G401 (cell line): ENCODE results near the gene SUSD1. TPM values are rescaled to one million over a fixed set of nuclear protein-coding genes. Genes with fewer than 3 reads are reported as not detected.
"Not testable (repeated sequence)": the region's sequence is repeated elsewhere in the genome, so short reads cannot be mapped to it uniquely, and the experiment has no call there.

ENCODE experiments used
- DNase-seq: peaks from one replicate; pipeline ENCODE4 v3.0.0-alpha.2; 2015; ENCODE audit warnings: low spot score
- in situ Hi-C: cut with HindIII; loops from 2 replicates; pipeline ENCODE4 v1.10.0; 2016; ENCODE audit warnings: low sequenced_read_pairs, mixed read lengths
- total RNA-seq: library from RNA; depleted of rRNA; stranded (reverse); fragments of >200 nt; shearing (Covaris generic); gene quantifications from 2 replicates; pipeline ENCODE4 v1.2.3, GENCODE V29; 2014

SUSD1 gene
- total RNA-seq, 1 experiment from 2014 or later = 5.2 TPM

DNA sequence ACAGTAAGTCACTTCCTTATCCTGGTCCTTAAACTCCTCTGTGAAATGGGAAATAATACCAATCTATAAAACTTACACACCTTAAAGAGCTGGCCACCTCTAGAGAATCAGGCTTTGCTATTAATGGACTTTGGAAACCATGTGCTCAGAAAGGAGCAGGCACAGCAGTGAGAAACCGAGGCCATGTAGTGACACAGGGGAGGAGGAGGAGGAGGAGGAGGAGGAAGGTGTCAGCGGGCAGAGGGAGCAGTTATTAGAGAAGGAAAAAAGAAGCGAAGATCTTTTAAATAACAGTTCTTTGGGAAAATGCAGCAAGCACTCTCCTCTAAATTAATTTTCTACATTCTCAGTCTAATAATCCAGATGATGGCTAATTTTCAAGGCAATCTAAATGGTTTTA is 38.0 kb downstream of the SUSD1 start:
- in situ Hi-C loops = no loop called here
- no peak for DNase-seq

DNA sequence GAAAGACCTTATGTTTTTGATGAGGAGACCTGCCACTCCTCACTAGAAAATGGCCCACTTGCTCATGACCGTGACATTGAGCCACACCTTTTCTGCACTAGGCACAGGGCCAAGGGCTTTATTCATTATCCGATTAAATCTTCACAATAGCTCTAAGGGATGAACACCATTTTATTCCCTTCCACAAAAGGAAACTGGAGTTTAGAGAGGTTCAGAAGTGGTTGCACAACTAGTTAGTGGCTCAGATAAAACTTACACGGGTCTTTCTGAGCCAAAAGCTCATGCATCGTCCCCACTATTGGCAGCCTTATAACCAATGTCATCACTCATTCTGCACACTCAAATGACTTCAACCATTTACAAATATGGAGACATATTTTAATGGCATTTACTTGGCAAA is 39.4 kb downstream of the SUSD1 start:
- in situ Hi-C loops = no loop called here

GRCh38 chr9:112133806-112134205 is 41.3 kb downstream of the SUSD1 start:
- in situ Hi-C loops, DNase-seq: not testable (repeated sequence)

More for the DNA sequence above, 39.4 kb downstream of the SUSD1 start:
- no peak for DNase-seq

DNA sequence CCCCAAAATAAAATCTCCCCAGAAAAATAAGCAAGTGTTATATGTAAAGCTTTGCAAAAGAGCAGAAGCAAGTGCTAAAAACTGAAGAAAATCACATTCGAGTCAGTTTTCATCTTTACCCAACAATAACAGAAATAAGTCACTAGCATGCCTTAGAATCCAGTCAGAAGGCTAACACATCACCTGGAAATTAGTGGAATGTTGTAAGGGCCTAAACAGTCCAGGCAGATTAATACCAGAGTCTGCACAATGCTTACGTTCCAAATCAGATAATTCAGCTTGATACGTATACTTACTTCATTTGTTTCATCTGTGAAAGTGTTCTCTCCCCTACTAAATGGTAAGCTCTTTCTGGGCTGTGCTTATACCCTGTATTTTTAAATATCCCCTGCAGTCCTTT is 42.7 kb downstream of the SUSD1 start:
- in situ Hi-C loops = no loop called here
- no peak for DNase-seq

- in situ Hi-C loops = no loop called here
- DNase-seq = no peak
Measured at GRCh38 chr9:112130997-112131396, 44.1 kb downstream of the SUSD1 start.

- in situ Hi-C loops = no loop called here
- DNase-seq = no peak
Measured at GRCh38 chr9:112130347-112130746, 44.8 kb downstream of the SUSD1 start.

DNA sequence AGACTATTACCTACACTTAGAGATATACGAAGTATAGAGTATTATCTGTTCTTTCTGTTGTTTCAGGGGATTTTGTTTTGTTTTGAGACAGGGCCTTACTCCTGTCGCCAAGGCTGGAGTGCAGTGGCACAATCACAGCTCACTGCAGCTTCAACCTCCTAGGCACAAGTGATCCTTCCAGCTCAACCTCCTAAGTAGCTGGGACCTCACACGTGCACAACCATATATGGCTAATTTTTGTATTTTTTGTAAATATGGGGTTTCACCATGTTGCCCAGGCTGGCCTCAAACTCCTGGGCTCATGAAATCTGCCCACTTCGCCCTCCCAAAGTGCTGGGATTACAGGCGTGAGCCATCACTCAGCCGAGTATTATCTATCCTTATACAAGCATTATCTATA is 45.9 kb downstream of the SUSD1 start:
- no peak for DNase-seq
- in situ Hi-C loops = no loop called here

DNA sequence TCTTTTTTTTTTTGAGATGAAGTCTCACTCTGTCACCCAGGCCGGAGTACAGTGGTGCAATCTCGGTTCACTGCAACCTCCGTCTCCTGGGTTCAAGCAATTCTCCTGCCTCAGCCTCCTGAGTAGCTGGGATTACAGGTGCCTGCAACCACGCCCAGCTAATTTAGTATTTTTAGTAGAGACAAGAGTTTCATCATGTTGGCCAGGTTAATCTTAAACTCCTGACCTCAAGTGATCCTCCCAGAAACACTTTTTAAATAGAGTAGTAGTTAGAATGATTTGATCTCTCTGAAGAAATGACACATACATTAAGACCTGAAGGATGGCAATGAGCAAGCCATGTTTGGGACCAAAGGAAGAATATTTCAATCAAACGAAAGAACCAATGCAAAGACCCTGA is 46.7 kb downstream of the SUSD1 start:
- in situ Hi-C loops, DNase-seq: not testable (repeated sequence)

DNA sequence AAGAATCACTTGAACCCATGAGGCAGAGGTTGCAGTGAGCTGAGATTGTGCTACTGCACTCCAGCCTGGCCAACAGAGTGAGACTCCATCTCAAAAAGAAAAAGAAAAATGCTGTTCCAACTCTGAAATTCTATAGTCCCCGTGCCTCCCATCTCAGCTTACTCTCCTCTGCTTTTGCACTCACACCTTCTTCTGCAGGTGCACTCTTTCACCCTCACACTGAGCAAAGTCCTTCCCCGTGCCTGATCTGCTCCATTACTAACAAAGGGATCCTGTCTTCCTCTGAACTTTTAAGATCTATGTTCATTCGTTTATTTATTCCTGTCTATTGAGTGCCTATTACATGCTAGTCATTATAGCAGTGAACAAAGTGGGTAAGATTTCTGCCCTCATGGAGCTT is 47.8 kb downstream of the SUSD1 start:
- in situ Hi-C loops = no loop called here
- no peak for DNase-seq

DNA sequence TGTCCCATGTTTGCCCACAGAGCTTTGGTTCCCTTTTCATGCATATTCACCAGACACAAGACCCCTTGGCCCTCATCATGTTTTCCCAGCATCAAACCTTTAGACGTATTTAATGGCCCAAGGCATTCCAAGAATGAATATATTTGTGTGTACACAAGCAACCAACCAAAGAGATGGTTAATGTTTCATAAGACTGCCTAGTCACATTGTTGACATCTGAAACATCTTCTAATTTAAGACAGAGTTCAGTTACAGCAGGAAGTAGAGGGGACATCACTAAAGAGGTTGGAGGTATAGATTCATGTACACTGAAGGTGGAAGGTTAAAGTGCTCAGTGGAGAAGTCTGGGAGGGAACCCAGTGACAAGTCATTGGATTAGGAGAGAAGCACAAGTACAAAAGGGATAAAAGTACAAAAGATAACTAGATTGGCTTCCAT is 49.1 kb downstream of the SUSD1 start:
- in situ Hi-C loops = no loop called here
- DNase-seq = no peak

DNA sequence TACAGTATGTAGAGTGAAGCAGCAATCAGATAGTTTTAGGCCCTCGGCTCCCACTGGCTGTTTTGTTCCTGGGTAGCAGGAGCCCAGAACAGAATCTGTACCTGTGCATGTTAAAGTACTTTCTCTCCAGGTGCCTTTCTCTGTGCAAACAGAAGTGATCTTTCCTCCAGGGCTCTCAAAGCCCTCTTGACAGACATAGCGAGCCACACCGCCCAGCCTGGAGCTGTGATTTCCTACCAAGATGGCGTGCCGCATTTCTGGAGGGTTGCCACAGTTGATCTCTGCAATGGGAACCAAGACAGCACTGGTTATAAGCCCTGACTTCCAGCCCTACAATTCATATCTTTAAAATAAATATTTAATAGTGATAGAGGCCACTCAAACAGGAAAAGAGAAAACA is 50.9 kb downstream of the SUSD1 start:
- DNase-seq = no peak
- in situ Hi-C loops = no loop called here

DNA sequence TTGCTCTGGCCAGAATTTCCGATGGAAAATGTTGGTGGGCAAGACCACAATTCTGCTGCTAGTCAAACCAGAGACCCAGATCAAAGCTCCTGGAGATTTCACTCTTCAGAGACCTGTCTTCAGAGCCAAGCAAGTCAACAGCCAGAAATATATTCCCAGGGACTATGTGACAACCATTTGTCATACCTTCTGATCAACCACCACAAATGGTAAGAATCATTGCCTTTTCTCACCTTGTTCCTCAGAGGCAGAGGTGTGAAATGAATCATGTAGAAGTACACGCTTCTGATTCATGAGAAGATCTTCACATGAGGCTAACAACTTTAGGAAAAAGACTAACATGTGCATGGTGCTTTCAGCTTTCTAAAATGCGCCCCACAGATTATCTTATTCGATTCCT is 53.5 kb downstream of the SUSD1 start:
- no peak for DNase-seq

GRCh38 chr9:112120439-112120925 is 54.6 kb downstream of the SUSD1 start:
- in situ Hi-C loops = no loop called here

More for the DNA sequence above, 53.5 kb downstream of the SUSD1 start:
- in situ Hi-C loops = no loop called here

DNA sequence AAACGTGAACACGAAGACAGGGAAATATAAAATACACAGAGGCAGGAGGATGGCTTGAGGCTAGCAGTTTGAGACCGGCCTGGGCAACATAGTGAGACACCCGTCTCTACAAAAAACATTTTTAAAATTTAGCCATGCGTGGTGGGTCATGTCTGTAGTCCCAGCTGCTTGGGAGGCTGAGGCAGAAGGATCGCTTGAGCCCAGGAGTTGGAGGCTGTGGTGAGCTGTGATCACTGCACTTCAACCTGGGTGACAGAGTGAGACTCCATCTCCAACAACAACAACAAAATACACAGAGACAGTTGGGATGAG is 55.1 kb downstream of the SUSD1 start:
- DNase-seq = no peak
- in situ Hi-C loops = no loop called here

More at GRCh38 chr9:112120439-112120925, 54.6 kb downstream of the SUSD1 start:
- DNase-seq = no peak

- in situ Hi-C loops = no loop called here
- no peak for DNase-seq
Measured at GRCh38 chr9:112119225-112120029, 55.7 kb downstream of the SUSD1 start.

- in situ Hi-C loops = no loop called here
- DNase-seq = no peak
Measured at GRCh38 chr9:112118009-112118408, 57.1 kb downstream of the SUSD1 start.

DNA sequence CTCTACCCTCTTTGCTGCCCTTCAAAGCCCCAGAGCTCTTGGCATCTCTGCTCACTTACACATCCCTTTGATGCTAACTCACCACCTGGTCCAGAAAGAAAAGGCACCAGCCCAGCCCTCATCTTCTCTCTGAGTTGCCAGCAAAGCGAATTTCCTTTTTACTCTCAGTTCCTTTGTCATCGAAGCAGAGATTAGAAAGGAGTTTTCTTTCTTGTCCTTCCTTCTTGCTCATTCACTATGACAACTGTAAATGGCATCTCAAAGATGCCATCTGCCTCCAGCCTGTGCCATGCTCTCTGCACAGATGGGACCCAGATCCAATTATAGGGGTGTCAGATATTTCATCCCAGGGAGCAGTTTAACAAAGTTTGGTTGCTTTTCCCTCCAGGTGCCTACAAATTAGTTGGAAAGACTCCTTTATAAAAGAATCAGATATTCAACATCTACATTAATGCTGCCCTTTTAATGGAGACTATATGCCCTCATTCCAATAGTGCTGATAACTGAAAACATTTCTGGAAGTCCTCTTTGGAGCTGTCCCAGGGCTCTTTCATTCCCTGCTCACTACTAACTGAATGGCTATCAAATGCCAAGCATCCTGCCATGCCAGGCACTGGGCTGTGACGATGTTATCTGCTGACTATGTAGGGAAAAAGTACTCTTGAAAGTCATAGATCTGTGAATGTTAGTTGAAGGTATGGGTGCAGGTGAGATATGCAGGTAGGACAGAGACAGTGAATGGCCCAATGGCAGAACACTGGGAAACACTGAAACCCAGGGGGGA is 58.9 kb downstream of the SUSD1 start:
- peak; percentile 46 for DNase-seq
- in situ Hi-C loops = no loop called here

DNA sequence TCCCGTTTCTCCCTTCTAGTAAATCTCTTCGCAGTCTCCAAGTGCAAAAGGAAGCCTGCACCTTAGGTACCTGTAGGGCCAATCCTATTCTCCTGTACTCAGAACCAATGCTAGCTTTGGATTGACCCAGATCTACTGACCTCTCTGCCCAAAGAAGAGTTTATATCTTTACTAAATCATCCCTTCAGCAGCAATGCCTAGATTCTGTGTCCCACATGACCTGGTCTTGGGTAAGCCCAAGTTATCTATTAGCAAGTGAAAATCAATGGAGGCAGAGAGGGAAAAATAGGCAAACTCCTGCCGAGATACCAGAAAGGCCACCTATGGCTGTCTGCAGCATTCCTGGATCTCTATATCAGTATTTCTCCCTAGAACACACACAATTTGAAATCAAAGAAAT is 60.0 kb downstream of the SUSD1 start:
- DNase-seq = no peak
- in situ Hi-C loops = no loop called here

DNA sequence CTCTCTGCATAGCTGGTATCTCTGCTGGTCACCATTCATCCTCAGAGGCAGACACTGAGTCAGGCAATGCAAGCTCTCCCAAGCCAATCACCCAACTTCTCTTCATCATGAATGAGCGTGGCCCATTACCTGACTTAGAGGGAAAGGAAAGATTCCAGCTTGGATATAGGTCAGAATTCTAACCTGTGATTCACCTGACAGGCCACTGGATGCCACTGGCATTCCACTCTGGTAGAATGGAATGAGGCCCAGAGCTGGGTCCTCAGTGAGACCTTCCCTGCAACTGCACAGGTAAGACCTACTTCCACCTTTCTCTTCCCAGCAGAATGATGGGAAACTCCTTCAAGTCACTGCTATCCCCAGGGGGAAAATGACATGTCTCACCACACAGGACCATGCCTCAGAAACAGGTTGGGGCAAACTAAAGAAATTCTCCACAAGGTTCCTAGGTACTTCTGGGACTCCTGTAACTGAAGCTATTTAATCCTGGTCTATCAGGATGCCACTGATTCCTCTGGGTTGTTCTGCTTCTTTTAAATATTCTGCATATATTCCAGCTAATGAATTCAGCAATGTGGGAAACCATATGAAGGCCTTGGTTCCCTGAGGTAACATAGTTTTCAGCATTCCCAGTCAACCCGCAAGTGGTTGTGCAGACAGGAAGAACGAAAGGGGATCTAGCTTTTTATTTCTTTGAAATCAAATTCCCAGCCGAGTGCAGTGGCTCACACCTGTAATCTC is 62.0 kb downstream of the SUSD1 start:
- in situ Hi-C loops = no loop called here
- DNase-seq = peak; percentile 34

DNA sequence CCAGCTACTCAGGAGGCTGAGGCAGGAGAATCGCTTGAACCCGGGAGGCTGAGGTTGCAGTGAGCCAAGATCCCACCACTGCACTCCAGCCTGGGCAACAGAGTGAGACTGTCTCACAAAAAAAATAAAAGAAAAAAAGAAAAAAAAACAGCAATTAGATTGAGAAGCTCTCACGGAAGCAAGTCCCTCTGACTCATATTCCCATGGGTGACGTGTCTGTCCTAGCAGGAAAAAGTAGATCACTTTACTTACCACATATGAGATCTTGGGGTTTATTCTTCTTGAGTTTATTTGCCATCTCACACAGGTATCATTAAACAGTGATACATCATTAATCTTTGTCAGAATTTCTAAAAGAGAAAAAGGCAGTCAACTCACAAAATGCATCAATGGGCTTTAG is 62.6 kb downstream of the SUSD1 start:
- no peak for DNase-seq
- in situ Hi-C loops = no loop called here
